SK-N-SH treated with all-trans-retinoic acid at 6 μM for 48 hours (cell line): Measurements from ENCODE around the gene STX19.

Experiments used
- ATAC-seq: fragments of 200-7000 bp; cut with Tn5 transposase; 3 replicates; pipeline ENCODE4 v1.9.1; 2020; ENCODE audit warnings: mild to moderate bottlenecking, moderate library complexity
- ARNTL ChIP-seq: fragments of 450-650 bp; formaldehyde crosslinking; IDR thresholded peaks from 2 replicates; pipeline ENCODE4 v1.5.0; 2020; ENCODE audit warnings: low read depth, mild to moderate bottlenecking, moderate library complexity, borderline replicate concordance
- BACH2 ChIP-seq: fragments of 250-450 bp; sonication (Bioruptor Pico); IDR thresholded peaks from 2 replicates; pipeline ENCODE4 v1.9.0; 2021; ENCODE audit warnings: mild to moderate bottlenecking, borderline replicate concordance
- CSDC2 ChIP-seq: fragments of 250-450 bp; sonication (Bioruptor Pico); IDR thresholded peaks from 2 replicates; pipeline ENCODE4 v1.5.0; 2020; ENCODE audit warnings: mild to moderate bottlenecking, moderate library complexity
- ESRRG ChIP-seq: fragments of 250-450 bp; sonication (Bioruptor Pico); IDR thresholded peaks from 2 replicates; pipeline ENCODE4 v1.6.1; 2021; ENCODE audit warnings: mild to moderate bottlenecking
- GLIS3 ChIP-seq: fragments of 250-450 bp; sonication (Bioruptor Pico); IDR thresholded peaks from 2 replicates; pipeline ENCODE4 v1.5.0; 2020; ENCODE audit warnings: mild to moderate bottlenecking, moderate library complexity
- ISL1 ChIP-seq: fragments of 250-450 bp; sonication (Bioruptor Pico); IDR thresholded peaks from 2 replicates; pipeline ENCODE4 v2.1.2; 2022; ENCODE audit warnings: mild to moderate bottlenecking, moderate library complexity
- OSR1 ChIP-seq: fragments of 250-450 bp; sonication (Bioruptor Pico); IDR thresholded peaks from 2 replicates; pipeline ENCODE4 v1.8.0; 2022; ENCODE audit warnings: moderate library complexity, mild to moderate bottlenecking, inconsistent platforms
- PPARA ChIP-seq: fragments of 250-450 bp; sonication (Bioruptor Pico); IDR thresholded peaks from 2 replicates; pipeline ENCODE4 v1.5.0; 2020; ENCODE audit warnings: mild to moderate bottlenecking, borderline replicate concordance
- RARB ChIP-seq: fragments of 250-450 bp; sonication (Bioruptor Pico); IDR thresholded peaks from 2 replicates; pipeline ENCODE4 v1.8.0; 2021; ENCODE audit warnings: mild to moderate bottlenecking, moderate library complexity
- SNAI2 ChIP-seq: fragments of 250-450 bp; sonication (Bioruptor Pico); IDR thresholded peaks from 2 replicates; pipeline ENCODE4 v1.5.0; 2020; ENCODE audit warnings: mild to moderate bottlenecking, moderate library complexity
- TCF4 ChIP-seq: fragments of 250-450 bp; sonication (Bioruptor Pico); IDR thresholded peaks from 2 replicates; pipeline ENCODE4 v1.8.0; 2021; ENCODE audit warnings: mild to moderate bottlenecking, moderate library complexity, borderline replicate concordance
- TOX ChIP-seq: fragments of 250-450 bp; sonication (Bioruptor Pico); IDR thresholded peaks from 2 replicates; pipeline ENCODE4 v1.8.0; 2021; ENCODE audit warnings: mild to moderate bottlenecking, moderate library complexity, borderline replicate concordance
- ZC3H10 ChIP-seq: fragments of 250-450 bp; sonication (Bioruptor Pico); IDR thresholded peaks from 2 replicates; pipeline ENCODE4 v1.5.1; 2021; ENCODE audit warnings: mild to moderate bottlenecking, moderate library complexity
- ZFP3 ChIP-seq: fragments of 250-450 bp; sonication (Bioruptor Pico); IDR thresholded peaks from 2 replicates; pipeline ENCODE4 v1.5.0; 2020; ENCODE audit warnings: mild to moderate bottlenecking, moderate library complexity
- ZNF565 ChIP-seq: fragments of 450-650 bp; formaldehyde crosslinking; conservative IDR thresholded peaks from 2 replicates; pipeline ENCODE4 v1.5.0; 2020; ENCODE audit warnings: low read depth, mild to moderate bottlenecking, moderate library complexity
- ZNF70 ChIP-seq: fragments of 450-650 bp; formaldehyde crosslinking; IDR thresholded peaks from 2 replicates; pipeline ENCODE4 v1.5.0; 2020; ENCODE audit warnings: mild to moderate bottlenecking, moderate library complexity
- ZNF8 ChIP-seq: fragments of 450-650 bp; formaldehyde crosslinking; IDR thresholded peaks from 2 replicates; pipeline ENCODE4 v1.5.0; 2020; ENCODE audit warnings: mild to moderate bottlenecking, moderate library complexity
- TF ChIP-seq, protein P1 (sequence below): fragments of 250-450 bp; sonication (Bioruptor Pico); IDR thresholded peaks from 2 replicates; pipeline ENCODE4 v1.8.0; 2021; ENCODE audit warnings: low read depth, mild to moderate bottlenecking, moderate library complexity, borderline replicate concordance
- TF ChIP-seq, protein P2 (sequence below): fragments of 250-450 bp; sonication (Bioruptor Pico); IDR thresholded peaks from 2 replicates; pipeline ENCODE4 v1.5.1; 2021; ENCODE audit warnings: mild to moderate bottlenecking, moderate library complexity
- TF ChIP-seq, protein P3 (sequence below): fragments of 250-450 bp; sonication (Bioruptor Pico); IDR thresholded peaks from 2 replicates; pipeline ENCODE4 v1.5.1; 2020; ENCODE audit warnings: low read depth, mild to moderate bottlenecking, moderate library complexity
- TF ChIP-seq, protein P4 (sequence below): fragments of 250-450 bp; sonication (Bioruptor Pico); IDR thresholded peaks from 2 replicates; pipeline ENCODE4 v1.8.0; 2020; ENCODE audit warnings: mild to moderate bottlenecking, moderate library complexity, borderline replicate concordance

Gene STX19

DNA sequence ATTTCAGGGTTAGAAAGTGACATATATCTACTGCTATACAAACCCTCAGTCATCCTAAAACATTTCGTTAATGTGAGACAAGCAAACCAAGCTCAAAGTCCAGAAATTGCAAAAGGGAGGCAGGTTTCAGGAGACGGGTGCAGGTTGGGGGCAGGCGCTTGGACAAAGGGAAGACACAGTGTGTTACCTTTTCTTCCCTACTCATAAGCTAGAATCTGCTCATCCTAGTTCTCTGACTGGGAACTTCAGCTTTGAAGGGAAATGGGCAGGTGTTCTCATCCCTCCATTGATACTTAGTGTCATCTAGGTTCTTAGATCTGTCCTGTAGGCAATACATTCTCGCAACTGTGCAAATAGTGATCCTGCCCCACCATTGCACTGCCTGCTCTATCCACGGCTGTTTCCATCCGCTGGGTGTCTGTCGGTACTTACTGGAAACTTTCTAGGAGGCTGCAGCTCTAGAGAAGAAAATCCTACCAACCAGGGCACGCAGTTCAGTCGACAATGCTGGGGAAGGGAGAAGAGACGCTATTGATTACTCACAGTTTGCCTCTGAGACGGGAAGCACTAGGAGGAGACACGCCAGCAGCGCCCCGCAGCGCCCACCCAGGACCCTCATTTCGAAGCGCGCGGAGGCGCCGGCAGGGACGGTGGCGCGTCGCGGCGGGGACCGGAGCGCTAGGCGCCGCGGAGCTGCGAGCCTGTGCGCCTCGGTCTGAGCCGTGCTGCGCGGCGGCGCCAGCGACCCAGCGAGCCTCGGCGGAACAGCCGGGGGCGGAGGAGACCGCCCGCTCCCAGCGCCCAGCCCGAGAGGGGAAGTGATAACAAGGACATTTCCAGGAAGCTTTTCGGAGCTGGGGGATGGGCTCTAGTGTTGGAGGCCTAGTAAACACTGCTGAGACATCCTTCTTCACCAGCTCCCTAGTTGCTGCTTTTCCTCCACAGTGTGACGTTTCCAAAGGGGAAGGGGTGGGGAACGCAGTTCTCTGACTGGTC, 55.0 kb downstream of the STX19 start, which contains the start of gene PROS1:
Gene PROS1 (minus strand): TSS at position 766 of the 996 bp plus-strand sequence. CDS start 147 bp downstream, at position 619.
- ATAC-seq = peak; percentile 95
- no peak for TF ChIP-seq TOX (CRISPR knock-in tag)
- TF ChIP-seq ZFP3 (CRISPR knock-in tag) = no peak
- TF ChIP-seq, protein P1, sequence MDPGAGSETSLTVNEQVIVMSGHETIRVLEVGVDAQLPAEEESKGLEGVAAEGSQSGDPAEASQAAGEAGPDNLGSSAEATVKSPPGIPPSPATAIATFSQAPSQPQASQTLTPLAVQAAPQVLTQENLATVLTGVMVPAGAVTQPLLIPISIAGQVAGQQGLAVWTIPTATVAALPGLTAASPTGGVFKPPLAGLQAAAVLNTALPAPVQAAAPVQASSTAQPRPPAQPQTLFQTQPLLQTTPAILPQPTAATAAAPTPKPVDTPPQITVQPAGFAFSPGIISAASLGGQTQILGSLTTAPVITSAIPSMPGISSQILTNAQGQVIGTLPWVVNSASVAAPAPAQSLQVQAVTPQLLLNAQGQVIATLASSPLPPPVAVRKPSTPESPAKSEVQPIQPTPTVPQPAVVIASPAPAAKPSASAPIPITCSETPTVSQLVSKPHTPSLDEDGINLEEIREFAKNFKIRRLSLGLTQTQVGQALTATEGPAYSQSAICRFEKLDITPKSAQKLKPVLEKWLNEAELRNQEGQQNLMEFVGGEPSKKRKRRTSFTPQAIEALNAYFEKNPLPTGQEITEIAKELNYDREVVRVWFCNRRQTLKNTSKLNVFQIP = no peak
- TF ChIP-seq, protein P2, sequence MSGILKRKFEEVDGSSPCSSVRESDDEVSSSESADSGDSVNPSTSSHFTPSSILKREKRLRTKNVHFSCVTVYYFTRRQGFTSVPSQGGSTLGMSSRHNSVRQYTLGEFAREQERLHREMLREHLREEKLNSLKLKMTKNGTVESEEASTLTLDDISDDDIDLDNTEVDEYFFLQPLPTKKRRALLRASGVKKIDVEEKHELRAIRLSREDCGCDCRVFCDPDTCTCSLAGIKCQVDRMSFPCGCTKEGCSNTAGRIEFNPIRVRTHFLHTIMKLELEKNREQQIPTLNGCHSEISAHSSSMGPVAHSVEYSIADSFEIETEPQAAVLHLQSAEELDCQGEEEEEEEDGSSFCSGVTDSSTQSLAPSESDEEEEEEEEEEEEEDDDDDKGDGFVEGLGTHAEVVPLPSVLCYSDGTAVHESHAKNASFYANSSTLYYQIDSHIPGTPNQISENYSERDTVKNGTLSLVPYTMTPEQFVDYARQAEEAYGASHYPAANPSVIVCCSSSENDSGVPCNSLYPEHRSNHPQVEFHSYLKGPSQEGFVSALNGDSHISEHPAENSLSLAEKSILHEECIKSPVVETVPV = no peak
- no peak for TF ChIP-seq ZC3H10 (CRISPR knock-in tag)
- no peak for TF ChIP-seq CSDC2
- TF ChIP-seq ZNF565 (CRISPR knock-in tag) = no peak
- TF ChIP-seq ARNTL (CRISPR knock-in tag) = no peak
- no peak for TF ChIP-seq OSR1 (CRISPR knock-in tag)
- no peak for TF ChIP-seq PPARA (CRISPR knock-in tag)
- no peak for TF ChIP-seq ISL1 (CRISPR knock-in tag)
- TF ChIP-seq BACH2 (CRISPR knock-in tag) = no peak
- TF ChIP-seq ZNF8 (CRISPR knock-in tag) = no peak; the same call in 1 of the 2 replicates
- TF ChIP-seq, protein P3, sequence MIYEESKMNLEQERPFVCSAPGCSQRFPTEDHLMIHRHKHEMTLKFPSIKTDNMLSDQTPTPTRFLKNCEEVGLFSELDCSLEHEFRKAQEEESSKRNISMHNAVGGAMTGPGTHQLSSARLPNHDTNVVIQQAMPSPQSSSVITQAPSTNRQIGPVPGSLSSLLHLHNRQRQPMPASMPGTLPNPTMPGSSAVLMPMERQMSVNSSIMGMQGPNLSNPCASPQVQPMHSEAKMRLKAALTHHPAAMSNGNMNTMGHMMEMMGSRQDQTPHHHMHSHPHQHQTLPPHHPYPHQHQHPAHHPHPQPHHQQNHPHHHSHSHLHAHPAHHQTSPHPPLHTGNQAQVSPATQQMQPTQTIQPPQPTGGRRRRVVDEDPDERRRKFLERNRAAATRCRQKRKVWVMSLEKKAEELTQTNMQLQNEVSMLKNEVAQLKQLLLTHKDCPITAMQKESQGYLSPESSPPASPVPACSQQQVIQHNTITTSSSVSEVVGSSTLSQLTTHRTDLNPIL (CRISPR knock-in tag) = no peak
- no peak for TF ChIP-seq RARB (CRISPR knock-in tag)
- TF ChIP-seq, protein P4, sequence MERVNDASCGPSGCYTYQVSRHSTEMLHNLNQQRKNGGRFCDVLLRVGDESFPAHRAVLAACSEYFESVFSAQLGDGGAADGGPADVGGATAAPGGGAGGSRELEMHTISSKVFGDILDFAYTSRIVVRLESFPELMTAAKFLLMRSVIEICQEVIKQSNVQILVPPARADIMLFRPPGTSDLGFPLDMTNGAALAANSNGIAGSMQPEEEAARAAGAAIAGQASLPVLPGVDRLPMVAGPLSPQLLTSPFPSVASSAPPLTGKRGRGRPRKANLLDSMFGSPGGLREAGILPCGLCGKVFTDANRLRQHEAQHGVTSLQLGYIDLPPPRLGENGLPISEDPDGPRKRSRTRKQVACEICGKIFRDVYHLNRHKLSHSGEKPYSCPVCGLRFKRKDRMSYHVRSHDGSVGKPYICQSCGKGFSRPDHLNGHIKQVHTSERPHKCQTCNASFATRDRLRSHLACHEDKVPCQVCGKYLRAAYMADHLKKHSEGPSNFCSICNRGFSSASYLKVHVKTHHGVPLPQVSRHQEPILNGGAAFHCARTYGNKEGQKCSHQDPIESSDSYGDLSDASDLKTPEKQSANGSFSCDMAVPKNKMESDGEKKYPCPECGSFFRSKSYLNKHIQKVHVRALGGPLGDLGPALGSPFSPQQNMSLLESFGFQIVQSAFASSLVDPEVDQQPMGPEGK = no peak
- no peak for TF ChIP-seq ESRRG (CRISPR knock-in tag)
- no peak for TF ChIP-seq SNAI2 (CRISPR knock-in tag)
- TF ChIP-seq GLIS3 (CRISPR knock-in tag) = no peak
- TF ChIP-seq, all 23 proteins: peak for 0

DNA sequence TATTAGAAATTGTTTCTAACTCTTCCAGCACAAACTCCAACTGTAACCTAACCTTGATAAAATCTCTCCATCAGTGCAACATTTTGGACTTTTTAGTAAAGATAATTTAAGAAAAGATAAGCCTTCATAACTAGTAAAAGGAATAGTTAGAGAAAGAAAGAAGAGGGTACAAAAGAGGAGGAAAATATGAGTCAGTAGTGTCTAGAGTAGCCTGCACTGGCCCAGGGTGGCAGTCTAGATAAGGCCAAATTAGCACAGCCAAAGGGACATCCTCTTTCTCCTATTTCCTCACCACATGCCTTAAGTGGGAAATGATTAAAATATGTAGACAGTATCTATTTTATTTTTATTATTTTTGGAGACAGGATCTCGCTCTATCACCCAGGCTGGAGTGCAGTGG, 58.4 kb downstream of the STX19 start:
- no peak for TF ChIP-seq CSDC2
- no peak for TF ChIP-seq ZNF70 (CRISPR knock-in tag)
- TF ChIP-seq OSR1 (CRISPR knock-in tag) = no peak
- TF ChIP-seq, protein P4 = no peak
- TF ChIP-seq ZNF565 (CRISPR knock-in tag) = no peak
- TF ChIP-seq ISL1 (CRISPR knock-in tag) = no peak
- no peak for TF ChIP-seq GLIS3 (CRISPR knock-in tag)
- no peak for TF ChIP-seq BACH2 (CRISPR knock-in tag)
- TF ChIP-seq TCF4 (CRISPR knock-in tag) = no peak
- no peak for TF ChIP-seq ZNF8 (CRISPR knock-in tag)
- TF ChIP-seq ESRRG (CRISPR knock-in tag) = no peak
- TF ChIP-seq, all 23 proteins: peak for 0
- ATAC-seq = no peak
